Neural crest cell (in vitro differentiated cells): Measurements from ENCODE around the gene PTK6. TPM values are rescaled to one million over a fixed set of nuclear protein-coding genes. Genes with fewer than 3 reads are reported as not detected.
A peak's percentile ranks its signal among the peaks of the same experiment; 100 is the strongest.

Experiments used
- DNase-seq: peaks from one replicate; pipeline ENCODE4 v3.0.0; 2021; ENCODE audit warnings: low read depth, mixed read lengths, low spot score
- H3K27ac Mint-ChIP-seq: one replicate; pipeline ENCODE4 v1.8.0; 2021; ENCODE audit warnings: mild to moderate bottlenecking, mixed read lengths; ENCODE audit not compliant: unreplicated experiment
- H3K27me3 Mint-ChIP-seq: 2 replicates; pipeline ENCODE4 v1.8.0; 2021; ENCODE audit warnings: low read depth, mild to moderate bottlenecking, mixed read lengths
- H3K36me3 Mint-ChIP-seq: 2 replicates; pipeline ENCODE4 v1.8.0; 2021; ENCODE audit warnings: low read depth, mild to moderate bottlenecking, mixed read lengths
- H3K4me1 Mint-ChIP-seq: 2 replicates; pipeline ENCODE4 v1.8.0; 2021; ENCODE audit warnings: mixed read lengths
- H3K4me3 Mint-ChIP-seq: one replicate; pipeline ENCODE4 v1.8.0; 2021; ENCODE audit warnings: mild to moderate bottlenecking, mixed read lengths
- H3K9me3 Mint-ChIP-seq: 2 replicates; pipeline ENCODE4 v1.8.0; 2021; ENCODE audit warnings: mixed read lengths
- total RNA-seq: library from RNA; stranded (reverse); gene quantifications from 2 replicates; pipeline ENCODE4 v1.2.1, GENCODE V29; 2021
- TF ChIP-seq, protein P1 (sequence below): fragments of 200-600 bp; sonication (generic); conservative IDR thresholded peaks from 2 replicates; pipeline ENCODE4 v1.5.0; 2021; ENCODE audit warnings: antibody characterized with exemption, mild to moderate bottlenecking

PTK6 gene
- total RNA-seq, 1 donor from 2014 or later = not detected

- peaks cover 4% of the 10 kb centered on the region for H3K9me3 Mint-ChIP-seq
- TF ChIP-seq, protein P1, sequence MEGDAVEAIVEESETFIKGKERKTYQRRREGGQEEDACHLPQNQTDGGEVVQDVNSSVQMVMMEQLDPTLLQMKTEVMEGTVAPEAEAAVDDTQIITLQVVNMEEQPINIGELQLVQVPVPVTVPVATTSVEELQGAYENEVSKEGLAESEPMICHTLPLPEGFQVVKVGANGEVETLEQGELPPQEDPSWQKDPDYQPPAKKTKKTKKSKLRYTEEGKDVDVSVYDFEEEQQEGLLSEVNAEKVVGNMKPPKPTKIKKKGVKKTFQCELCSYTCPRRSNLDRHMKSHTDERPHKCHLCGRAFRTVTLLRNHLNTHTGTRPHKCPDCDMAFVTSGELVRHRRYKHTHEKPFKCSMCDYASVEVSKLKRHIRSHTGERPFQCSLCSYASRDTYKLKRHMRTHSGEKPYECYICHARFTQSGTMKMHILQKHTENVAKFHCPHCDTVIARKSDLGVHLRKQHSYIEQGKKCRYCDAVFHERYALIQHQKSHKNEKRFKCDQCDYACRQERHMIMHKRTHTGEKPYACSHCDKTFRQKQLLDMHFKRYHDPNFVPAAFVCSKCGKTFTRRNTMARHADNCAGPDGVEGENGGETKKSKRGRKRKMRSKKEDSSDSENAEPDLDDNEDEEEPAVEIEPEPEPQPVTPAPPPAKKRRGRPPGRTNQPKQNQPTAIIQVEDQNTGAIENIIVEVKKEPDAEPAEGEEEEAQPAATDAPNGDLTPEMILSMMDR = no peak
- H3K4me3 Mint-ChIP-seq = no peak overlapping the region
- DNase-seq = no peak
- H3K27me3 Mint-ChIP-seq = peaks cover 41% of the 10 kb centered on the region
- H3K4me1 Mint-ChIP-seq = no peaks in the 10 kb centered on the region
- no peak overlapping the region for H3K27ac Mint-ChIP-seq
- no peaks in the 10 kb centered on the region for H3K36me3 Mint-ChIP-seq
Observed at GRCh38 chr20:63497138-63497945, 39.8 kb downstream of the PTK6 start.

GRCh38 chr20:63496596-63497120 is 40.5 kb downstream of the PTK6 start:
- Mint-ChIP-seq H3K9me3 (peaks cover 6% of the 10 kb centered on the region), H3K27me3 (peaks cover 41% of the 10 kb centered on the region), H3K4me3 (no peak overlapping the region), H3K27ac (no peak overlapping the region), H3K36me3 (no peaks in the 10 kb centered on the region), H3K4me1 (no peaks in the 10 kb centered on the region)
- TF ChIP-seq, protein P1 = no peak
- DNase-seq = no peak

DNA sequence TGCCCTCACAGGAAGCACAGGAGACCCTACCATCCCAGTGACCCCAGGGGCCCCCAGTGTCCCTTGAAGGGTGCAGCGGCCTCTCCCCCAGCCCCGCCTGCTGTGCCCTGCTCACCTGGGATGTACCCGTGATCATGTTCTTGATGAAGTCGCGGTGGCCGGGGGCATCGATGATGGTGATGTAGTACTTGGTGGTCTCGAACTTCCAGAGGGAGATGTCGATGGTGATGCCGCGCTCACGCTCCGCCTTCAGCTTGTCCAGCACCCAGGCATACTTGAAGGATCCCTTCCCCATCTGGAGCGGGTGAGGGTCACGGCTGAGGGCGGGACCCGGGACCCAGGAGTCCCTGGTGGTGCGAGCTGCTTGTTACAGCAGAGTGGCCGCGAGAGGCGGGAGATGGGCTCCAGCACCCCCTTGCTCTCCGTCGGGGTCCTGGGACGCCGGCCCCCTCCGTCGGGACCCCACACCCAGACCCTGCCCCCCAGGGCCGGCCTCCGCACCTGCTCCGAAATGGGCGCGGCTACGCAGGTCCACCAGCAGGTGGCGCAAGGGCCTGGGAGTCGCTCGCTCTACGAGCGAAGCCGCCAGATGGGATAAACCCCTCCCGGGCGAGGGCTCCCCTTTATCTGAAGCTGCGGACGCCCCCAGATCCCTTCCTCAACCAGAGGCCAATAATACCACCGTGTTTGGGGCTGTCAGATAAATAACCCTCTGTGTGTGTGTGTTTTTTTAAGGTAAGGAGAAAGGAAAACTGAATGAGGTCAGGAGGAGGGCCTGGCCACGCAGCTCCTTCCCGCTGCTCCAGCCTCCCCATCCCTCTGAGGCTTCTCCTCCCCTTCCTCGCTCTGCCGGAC is 41.2 kb downstream of the PTK6 start:
- DNase-seq = peak; percentile 77
- Mint-ChIP-seq H3K4me1 (no peaks in the 10 kb centered on the region), H3K9me3 (peaks cover 6% of the 10 kb centered on the region), H3K27ac (no peak overlapping the region), H3K4me3 (peak overlapping the region; percentile 57), H3K27me3 (peaks cover 41% of the 10 kb centered on the region), H3K36me3 (no peaks in the 10 kb centered on the region)
- TF ChIP-seq, protein P1 = peak; percentile 96

GRCh38 chr20:63495167-63495720 is 41.9 kb downstream of the PTK6 start:
- H3K4me3 Mint-ChIP-seq = no peak overlapping the region
- peaks cover 40% of the 10 kb centered on the region for H3K27me3 Mint-ChIP-seq
- no peak for DNase-seq
- H3K9me3 Mint-ChIP-seq = peaks cover 6% of the 10 kb centered on the region
- no peak overlapping the region for H3K27ac Mint-ChIP-seq
- no peaks in the 10 kb centered on the region for H3K36me3 Mint-ChIP-seq
- TF ChIP-seq, protein P1 = no peak
- H3K4me1 Mint-ChIP-seq = no peaks in the 10 kb centered on the region

GRCh38 chr20:63494420-63495166 is 42.6 kb downstream of the PTK6 start:
- Mint-ChIP-seq H3K36me3 (no peaks in the 10 kb centered on the region), H3K9me3 (peaks cover 6% of the 10 kb centered on the region), H3K27ac (no peak overlapping the region), H3K4me3 (no peak overlapping the region), H3K27me3 (peaks cover 40% of the 10 kb centered on the region), H3K4me1 (no peaks in the 10 kb centered on the region)
- TF ChIP-seq, protein P1 = no peak
- no peak for DNase-seq
